OCI-LY3 (cell line): Measurements from ENCODE around the gene CRYBG3.

ENCODE experiments used
- H2AFZ ChIP-seq: fragments of 200-600, 300-600 bp; shearing (Covaris generic); 2 replicates; pipeline ENCODE4 v1.6.0; 2014; ENCODE audit warnings: antibody characterized with exemption, low read depth, low read length
- H3K27ac ChIP-seq: fragments of 200-600, 300-600 bp; sonication (generic); 2 replicates; pipeline ENCODE4 v1.5.1; 2014; ENCODE audit warnings: mild to moderate bottlenecking, low read length, moderate library complexity, mixed read lengths
- H3K27me3 ChIP-seq: fragments of 200-600, 300-600 bp; sonication (generic); 2 replicates; pipeline ENCODE4 v1.6.1; 2014; ENCODE audit warnings: low read depth, low read length, mixed read lengths
- H3K36me3 ChIP-seq: fragments of 200-600, 300-600 bp; sonication (generic); replicated peaks from 2 replicates; pipeline ENCODE3; 2014; ENCODE audit warnings: low read depth, low read length, mixed read lengths
- H3K4me1 ChIP-seq: fragments of 300-600, 200-600 bp; sonication (generic); 2 replicates; pipeline ENCODE4 v1.6.1; 2014; ENCODE audit warnings: low read length, mixed read lengths
- H3K4me2 ChIP-seq: fragments of 200-600, 300-600 bp; sonication (generic); 2 replicates; pipeline ENCODE4 v1.6.1; 2014; ENCODE audit warnings: low read length, mixed read lengths
- H3K4me3 ChIP-seq: fragments of 300-600, 200-600 bp; sonication (generic); 2 replicates; pipeline ENCODE4 v1.5.1; 2014; ENCODE audit warnings: antibody characterized with exemption, mild to moderate bottlenecking, low read length, moderate library complexity
- H3K79me2 ChIP-seq: fragments of 300-600, 200-600 bp; shearing (Covaris generic); 2 replicates; pipeline ENCODE4 v1.6.1; 2014; ENCODE audit warnings: mild to moderate bottlenecking, low read length, mixed read lengths
- H3K9ac ChIP-seq: fragments of 300-600, 200-600 bp; shearing (Covaris generic); 2 replicates; pipeline ENCODE4 v1.6.0; 2014; ENCODE audit warnings: mild to moderate bottlenecking, low read length, moderate library complexity
- H3K9me3 ChIP-seq: fragments of 200-600, 300-600 bp; shearing (Covaris generic); 2 replicates; pipeline ENCODE4 v1.6.1; 2014; ENCODE audit warnings: low read length, mixed read lengths; ENCODE audit not compliant: insufficient read depth
- H4K20me1 ChIP-seq: fragments of 200-600, 300-600 bp; sonication (generic); 2 replicates; pipeline ENCODE4 v1.6.1; 2016; ENCODE audit warnings: low read length, mixed read lengths; ENCODE audit not compliant: insufficient read depth
- EZH2phosphoT487 ChIP-seq: fragments of 200-600 bp; shearing (Covaris generic); IDR thresholded peaks from 2 replicates; pipeline ENCODE4 v1.6.1; 2018; ENCODE audit warnings: antibody characterized with exemption, mixed run types, low read depth
- TF ChIP-seq, protein P1 (sequence below): fragments of 200-600, 300-600 bp; sonication (generic); IDR thresholded peaks from 2 replicates; pipeline ENCODE4 v1.5.1; 2014; ENCODE audit warnings: antibody characterized with exemption, low read length, low read depth

The CRYBG3 gene

DNA sequence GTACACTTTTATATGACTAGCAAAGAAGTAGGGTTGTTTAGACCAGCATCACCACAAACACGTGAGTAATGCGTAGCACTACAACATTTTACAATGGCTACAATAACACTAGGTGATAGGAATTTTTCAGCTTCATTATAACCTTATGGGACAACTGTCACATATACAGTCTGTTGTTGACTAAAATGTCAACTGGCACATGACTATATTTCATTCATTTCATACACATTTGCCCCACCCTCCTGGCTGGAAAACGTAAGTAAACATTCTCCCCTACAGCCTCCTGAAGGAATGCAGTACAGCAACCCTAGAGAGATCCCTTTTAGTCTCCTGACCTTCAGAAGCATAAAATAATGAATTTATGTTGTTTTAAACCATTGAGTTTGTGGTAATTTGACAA, 134.2 kb downstream of the CRYBG3 start:
- Histone ChIP-seq H2AFZ (no peak overlapping the region), H3K79me2 (peaks cover 24% of the 10 kb centered on the region), H3K27me3 (no peaks in the 10 kb centered on the region), H3K36me3 (peaks cover 80% of the 10 kb centered on the region), H3K4me1 (peaks cover 23% of the 10 kb centered on the region), H4K20me1 (peaks cover 15% of the 10 kb centered on the region), H3K4me2 (no peak overlapping the region), H3K4me3 (no peak overlapping the region), H3K27ac (no peak overlapping the region), H3K9ac (no peak overlapping the region), H3K9me3 (no peaks in the 10 kb centered on the region)
- TF ChIP-seq, protein P1, sequence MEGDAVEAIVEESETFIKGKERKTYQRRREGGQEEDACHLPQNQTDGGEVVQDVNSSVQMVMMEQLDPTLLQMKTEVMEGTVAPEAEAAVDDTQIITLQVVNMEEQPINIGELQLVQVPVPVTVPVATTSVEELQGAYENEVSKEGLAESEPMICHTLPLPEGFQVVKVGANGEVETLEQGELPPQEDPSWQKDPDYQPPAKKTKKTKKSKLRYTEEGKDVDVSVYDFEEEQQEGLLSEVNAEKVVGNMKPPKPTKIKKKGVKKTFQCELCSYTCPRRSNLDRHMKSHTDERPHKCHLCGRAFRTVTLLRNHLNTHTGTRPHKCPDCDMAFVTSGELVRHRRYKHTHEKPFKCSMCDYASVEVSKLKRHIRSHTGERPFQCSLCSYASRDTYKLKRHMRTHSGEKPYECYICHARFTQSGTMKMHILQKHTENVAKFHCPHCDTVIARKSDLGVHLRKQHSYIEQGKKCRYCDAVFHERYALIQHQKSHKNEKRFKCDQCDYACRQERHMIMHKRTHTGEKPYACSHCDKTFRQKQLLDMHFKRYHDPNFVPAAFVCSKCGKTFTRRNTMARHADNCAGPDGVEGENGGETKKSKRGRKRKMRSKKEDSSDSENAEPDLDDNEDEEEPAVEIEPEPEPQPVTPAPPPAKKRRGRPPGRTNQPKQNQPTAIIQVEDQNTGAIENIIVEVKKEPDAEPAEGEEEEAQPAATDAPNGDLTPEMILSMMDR, result no peak
- TF ChIP-seq EZH2phosphoT487, result no peak

DNA sequence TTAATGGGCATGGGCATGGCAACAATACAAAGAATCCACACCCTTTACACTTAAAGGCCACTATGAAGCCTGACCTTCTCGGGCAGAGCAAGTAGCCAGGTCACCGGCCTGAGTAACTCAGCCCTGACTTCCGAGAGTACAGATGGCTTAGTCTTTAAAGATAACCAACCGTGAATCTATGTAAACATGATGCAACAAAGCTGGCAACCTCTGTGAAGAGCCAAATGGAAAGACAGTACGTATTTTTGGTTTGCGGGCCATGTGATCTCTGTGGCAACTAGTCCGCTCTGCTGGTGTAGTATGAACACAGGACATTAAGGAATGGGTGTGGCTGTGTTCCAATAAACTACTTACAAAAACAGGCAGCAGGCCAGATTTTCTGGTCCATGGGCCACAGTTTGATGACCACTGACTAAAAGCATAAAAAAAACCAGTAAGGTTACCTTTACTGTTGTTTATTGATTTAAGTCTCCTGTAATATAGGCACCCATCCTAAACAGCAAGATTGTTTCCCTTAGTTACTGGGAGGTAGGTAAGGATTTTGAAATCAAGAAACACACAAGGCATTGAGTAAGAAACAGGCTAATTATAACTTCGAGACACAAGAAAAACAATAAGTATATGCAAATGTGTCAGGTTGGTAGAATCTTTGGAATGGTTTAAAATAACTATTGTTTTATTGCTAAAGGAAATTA, 136.0 kb downstream of the CRYBG3 start:
- H2AFZ ChIP-seq, result no peak overlapping the region
- no peak overlapping the region for H3K27ac ChIP-seq
- TF ChIP-seq, protein P1, result no peak
- H4K20me1 ChIP-seq, result peaks cover 26% of the 10 kb centered on the region
- H3K79me2 ChIP-seq, result peaks cover 40% of the 10 kb centered on the region
- no peaks in the 10 kb centered on the region for H3K27me3 ChIP-seq
- H3K4me3 ChIP-seq, result no peak overlapping the region
- peaks cover 83% of the 10 kb centered on the region for H3K36me3 ChIP-seq
- H3K9me3 ChIP-seq, result no peaks in the 10 kb centered on the region
- no peak overlapping the region for H3K9ac ChIP-seq
- H3K4me2 ChIP-seq, result no peak overlapping the region
- H3K4me1 ChIP-seq, result peaks cover 23% of the 10 kb centered on the region

DNA sequence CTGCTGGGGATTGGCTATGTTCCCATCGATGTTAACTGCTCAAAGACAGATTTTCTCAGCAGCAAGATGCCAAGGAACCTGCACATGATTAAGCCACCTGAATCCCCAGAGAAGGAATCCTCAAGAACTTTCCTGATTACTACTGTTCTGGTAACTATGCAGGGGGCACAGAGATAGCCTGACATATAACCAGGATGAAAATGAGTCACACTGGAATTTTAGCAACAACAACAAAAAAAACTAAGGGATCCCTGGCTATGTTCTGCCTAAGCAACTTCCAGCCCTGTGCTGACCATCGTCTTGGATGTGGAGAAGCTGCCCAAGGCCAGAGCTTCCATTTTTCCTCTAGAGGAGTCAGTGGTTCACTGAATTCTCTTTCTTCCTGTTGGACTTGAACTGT, 136.6 kb downstream of the CRYBG3 start:
- no peaks in the 10 kb centered on the region for H3K27me3 ChIP-seq
- H2AFZ ChIP-seq, result no peak overlapping the region
- H3K9me3 ChIP-seq, result no peaks in the 10 kb centered on the region
- H3K79me2 ChIP-seq, result peaks cover 46% of the 10 kb centered on the region
- peaks cover 78% of the 10 kb centered on the region for H3K36me3 ChIP-seq
- H3K4me3 ChIP-seq, result no peak overlapping the region
- H3K9ac ChIP-seq, result no peak overlapping the region
- no peak overlapping the region for H3K27ac ChIP-seq
- H3K4me1 ChIP-seq, result peaks cover 23% of the 10 kb centered on the region
- TF ChIP-seq, protein P1, result no peak
- H3K4me2 ChIP-seq, result no peak overlapping the region
- peaks cover 32% of the 10 kb centered on the region for H4K20me1 ChIP-seq

DNA sequence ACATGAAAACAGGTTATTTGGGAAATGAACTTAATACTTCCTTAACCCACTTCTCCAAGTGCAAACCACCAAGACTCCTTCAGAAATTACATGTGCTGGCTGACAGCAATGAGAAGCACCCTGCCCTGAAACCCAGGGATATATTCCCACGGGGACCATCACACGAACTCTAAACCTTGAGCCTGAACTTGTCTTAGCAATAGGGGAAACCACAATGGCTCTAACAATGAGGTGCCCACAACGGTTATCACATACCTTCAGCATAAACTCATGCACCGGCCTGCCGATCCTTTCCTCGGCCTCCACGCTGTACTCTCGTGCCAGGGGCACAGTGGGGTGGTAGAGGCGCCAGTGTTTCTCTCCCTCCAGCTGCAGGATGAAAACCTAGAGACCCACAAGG, 137.0 kb downstream of the CRYBG3 start:
- Histone ChIP-seq H3K4me2 (no peak overlapping the region), H3K27ac (no peak overlapping the region), H4K20me1 (peaks cover 36% of the 10 kb centered on the region), H3K9ac (no peak overlapping the region), H3K4me1 (peaks cover 23% of the 10 kb centered on the region), H3K79me2 (peaks cover 50% of the 10 kb centered on the region), H3K36me3 (peaks cover 74% of the 10 kb centered on the region), H3K4me3 (no peak overlapping the region), H3K27me3 (no peaks in the 10 kb centered on the region), H3K9me3 (no peaks in the 10 kb centered on the region), H2AFZ (no peak overlapping the region)
- no peak for TF ChIP-seq EZH2phosphoT487
- TF ChIP-seq, protein P1, result no peak
